HT-29 (cell line): Measurements from ENCODE around the gene ZC3H14. TPM values are rescaled to one million over a fixed set of nuclear protein-coding genes. Genes with fewer than 3 reads are reported as not detected.
"Not testable (repeated sequence)": the region's sequence is repeated elsewhere in the genome, so short reads cannot be mapped to it uniquely, and the experiment has no call there.

Experiments used
- DNase-seq: peaks from one replicate; pipeline ENCODE4 v3.0.0-alpha.2; 2015; ENCODE audit warnings: low spot score
- total RNA-seq: library from RNA; depleted of rRNA; stranded (reverse); fragments of >200 nt; shearing (Covaris generic); gene quantifications from 2 replicates; pipeline ENCODE4 v1.2.3, GENCODE V29; 2014; rRNA removed

The ZC3H14 gene, protein sequence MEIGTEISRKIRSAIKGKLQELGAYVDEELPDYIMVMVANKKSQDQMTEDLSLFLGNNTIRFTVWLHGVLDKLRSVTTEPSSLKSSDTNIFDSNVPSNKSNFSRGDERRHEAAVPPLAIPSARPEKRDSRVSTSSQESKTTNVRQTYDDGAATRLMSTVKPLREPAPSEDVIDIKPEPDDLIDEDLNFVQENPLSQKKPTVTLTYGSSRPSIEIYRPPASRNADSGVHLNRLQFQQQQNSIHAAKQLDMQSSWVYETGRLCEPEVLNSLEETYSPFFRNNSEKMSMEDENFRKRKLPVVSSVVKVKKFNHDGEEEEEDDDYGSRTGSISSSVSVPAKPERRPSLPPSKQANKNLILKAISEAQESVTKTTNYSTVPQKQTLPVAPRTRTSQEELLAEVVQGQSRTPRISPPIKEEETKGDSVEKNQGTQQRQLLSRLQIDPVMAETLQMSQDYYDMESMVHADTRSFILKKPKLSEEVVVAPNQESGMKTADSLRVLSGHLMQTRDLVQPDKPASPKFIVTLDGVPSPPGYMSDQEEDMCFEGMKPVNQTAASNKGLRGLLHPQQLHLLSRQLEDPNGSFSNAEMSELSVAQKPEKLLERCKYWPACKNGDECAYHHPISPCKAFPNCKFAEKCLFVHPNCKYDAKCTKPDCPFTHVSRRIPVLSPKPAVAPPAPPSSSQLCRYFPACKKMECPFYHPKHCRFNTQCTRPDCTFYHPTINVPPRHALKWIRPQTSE
- total RNA-seq: 17.3 and 18.2 TPM in 2 replicates

DNA sequence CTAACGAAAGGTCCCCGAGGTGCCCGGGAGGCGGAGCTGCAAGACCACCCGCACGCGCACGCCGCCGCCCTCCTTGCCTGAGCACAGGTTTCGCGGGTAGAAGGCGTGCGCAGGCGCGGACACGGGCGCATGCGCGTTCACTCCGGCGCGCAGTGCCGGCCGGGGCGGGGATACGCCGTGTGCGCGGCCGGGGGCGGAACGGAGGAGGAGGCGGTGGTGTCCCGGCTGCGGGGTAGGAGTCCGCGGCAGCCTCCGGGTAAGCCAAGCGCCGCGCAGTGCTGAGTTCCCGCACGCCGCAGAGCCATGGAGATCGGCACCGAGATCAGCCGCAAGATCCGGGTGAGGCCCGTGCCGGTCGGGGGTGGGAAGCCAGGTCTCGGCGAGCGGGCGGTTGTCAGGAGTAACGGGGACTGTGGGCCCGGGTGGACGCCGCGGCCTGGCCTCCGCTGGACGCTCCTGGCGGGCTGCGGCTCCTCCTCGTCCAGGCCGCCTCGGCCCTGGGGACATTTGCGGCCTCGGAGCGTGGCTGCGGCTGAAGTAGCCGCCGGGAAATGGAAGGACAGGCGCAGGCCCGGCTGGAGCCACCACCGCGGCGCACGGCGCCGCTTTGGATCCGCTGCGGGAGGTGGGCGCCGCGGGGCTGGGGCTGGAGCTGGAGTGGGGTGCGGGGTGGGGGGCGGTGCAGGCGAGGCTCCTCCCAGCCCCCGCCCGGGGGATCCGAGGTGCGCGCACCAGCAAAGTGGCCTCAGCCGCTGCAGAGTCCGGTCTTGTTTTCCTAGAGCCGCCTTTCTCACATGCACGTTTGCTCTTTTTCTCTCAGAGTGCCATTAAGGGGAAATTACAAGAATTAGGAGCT is at the start of gene ZC3H14:
Gene ZC3H14 (plus strand): TSS at position 207 of the 856 bp plus-strand sequence. CDS start 97 bp downstream, at position 304.
- DNase-seq: peak; percentile 76

DNA sequence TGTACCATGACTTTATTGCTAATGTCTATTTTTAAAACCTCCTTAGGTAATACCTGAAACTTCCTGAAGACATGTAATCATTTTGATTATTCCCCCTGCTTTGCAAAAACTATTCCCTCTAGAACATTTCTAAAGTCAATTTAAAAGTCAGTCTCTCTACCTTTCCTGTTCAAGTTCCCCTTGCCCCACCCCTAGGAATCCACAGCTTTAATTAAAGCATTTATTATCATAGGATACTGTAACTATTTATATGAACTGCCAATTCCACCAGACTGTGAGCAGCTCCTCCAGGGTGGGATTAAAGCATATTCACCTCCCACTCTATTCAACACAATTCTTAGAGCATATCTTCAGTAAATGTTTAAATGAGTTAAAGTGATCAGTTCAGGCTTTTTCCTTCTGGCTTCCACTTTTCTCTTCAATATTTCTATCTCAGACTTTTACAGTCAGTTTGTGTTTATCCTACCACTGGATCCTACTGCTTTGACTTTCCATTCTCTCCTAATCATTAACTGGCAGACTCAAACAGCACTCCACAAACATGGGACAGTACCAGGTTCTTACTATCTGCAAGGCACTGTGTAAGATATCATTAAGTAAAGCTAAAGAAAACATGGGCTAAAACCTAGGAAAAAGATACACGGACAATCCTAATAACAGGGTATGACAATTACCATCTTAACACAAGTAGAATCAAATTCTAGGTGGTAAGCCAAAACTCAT is 47.2 kb upstream of the ZC3H14 start:
- DNase-seq: no peak

DNA sequence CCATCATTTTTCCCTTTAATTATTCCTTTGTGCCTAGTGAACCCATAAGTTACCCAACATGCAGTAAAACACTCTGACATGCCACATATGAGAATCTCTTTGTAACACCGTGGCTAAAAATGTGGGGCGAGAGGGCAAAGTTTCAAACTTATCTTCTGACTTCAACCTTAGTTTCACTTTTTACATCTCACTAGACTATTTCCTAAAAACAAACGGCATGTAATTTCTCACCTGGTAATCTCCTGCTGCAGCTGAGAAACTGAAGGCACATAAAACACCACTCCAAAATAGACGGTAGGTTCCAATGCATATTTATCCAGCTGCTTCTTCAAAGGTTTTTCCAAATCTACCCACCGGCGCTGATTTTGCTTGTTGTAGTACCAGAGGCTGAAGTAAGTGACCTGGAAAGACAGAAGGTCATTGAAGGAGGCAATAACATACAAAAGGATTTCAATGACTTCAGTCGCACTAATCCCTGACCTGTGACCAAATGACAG is 45.9 kb upstream of the ZC3H14 start:
- DNase-seq: no peak

DNA sequence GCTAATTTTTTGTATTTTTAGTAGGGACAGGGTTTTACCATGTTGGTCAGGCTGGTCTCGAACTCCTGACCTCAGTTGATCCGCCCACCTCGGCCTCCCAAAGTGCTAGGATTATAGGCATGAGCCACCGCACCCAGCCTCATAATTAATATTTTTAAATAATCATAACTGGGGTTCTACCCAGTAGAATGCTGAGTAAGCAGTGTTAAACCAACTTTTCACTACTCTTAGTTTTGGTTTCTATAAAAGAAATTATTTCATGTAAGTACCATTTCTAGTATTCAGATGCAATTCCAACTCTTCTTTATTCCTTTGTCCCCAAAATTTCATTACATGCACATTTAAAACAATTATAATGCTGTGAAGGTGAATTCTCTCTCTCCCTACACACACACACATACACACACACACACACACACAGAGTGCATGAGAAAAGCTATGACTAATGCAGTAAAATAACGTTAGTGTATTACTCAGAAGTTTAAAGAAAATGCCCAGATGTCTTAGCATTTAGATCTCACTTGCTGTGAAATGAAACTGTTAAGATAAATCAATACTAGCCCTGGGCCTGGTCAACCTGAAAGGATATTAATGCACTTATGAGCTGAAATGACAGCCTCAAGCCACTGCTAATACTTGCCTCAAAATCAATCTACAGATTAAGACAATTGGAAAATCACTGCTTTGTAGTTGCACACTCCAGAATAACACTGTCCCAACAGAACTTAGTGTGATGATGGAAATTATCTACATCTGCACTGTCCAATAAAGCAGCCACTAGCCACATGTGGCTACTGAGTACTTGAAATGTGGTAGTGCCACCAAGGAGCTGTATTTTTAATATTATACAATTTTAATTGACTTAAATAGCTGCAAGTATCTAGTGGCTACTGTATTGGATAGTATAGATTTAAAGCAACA is 44.0 kb upstream of the ZC3H14 start:
- DNase-seq: no peak

DNA sequence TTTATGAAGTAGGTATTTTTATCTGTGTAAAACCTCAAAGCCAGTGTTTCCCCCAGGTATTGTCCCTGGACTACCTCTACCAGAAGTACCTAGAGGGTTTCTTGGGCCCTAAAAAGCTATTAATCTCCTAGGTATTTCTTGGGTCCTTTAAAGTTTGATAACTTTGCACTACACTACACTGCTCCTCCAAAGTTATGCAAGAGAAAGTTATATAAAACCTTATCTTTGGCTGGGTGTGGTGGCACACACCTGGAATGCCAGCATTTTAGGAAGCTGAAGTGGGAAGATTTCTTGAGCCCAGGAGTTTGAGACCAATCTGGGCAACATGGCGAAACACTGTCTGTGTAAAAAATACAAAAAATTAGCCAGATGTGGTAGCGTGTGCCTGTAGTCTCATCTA is 42.9 kb upstream of the ZC3H14 start:
- no peak for DNase-seq

DNA sequence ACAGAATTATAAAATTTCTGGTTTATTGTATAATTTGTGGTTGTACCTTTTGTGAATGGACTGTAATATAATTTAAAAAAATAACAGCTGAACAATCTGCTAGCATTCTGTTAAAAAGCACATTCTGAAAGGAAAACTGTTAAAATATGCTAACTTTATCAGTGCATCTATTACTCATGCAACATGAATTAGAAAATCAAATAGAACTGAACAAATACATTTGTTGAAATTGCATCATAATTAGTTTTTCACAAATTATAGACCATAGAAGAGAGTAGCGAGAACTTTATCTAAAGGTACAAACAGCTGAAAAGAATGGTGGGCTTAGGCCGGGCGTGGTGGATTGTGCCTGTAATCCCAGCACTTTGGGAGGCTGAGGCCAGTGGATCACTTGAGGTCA is 41.0 kb upstream of the ZC3H14 start:
- no peak for DNase-seq

DNA sequence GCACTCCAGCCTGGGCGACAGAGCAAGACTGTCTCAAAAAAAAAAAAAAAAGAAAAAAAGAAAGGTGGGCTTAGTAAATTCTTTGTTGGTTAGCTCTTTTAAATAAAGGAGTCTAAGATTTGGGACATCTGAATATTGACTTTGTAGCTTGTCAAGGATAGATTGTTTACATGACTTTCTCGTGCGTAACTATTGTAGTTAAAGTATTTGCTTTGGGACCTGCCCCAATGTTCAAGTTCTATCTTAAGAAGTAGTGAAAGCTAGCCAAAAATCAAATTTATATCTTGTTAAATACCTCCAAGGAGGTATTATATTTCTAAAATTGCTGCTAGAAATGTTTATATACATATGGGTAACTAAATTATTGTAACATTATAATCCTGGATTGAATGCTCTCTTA is 40.4 kb upstream of the ZC3H14 start:
- no peak for DNase-seq

DNA sequence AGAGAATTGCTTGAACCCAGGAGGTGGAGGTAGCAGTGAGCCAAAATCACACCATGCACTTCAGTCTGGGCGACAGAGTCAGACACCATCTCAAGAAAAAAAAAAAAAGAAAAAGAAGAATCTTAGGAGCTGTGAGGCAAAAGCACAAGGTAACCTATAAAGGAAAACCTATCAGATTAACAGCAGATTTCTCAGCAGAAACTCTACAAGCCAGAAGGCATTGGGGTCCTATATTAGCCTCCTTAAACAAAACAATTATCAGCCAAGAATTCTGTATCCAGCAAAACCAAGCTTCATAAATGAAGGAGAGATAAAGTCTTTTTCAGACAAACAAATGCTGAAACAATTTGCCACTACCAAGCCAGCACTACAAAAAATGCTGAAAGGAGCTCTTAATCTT is 32.9 kb upstream of the ZC3H14 start:
- not testable (repeated sequence) for DNase-seq

DNA sequence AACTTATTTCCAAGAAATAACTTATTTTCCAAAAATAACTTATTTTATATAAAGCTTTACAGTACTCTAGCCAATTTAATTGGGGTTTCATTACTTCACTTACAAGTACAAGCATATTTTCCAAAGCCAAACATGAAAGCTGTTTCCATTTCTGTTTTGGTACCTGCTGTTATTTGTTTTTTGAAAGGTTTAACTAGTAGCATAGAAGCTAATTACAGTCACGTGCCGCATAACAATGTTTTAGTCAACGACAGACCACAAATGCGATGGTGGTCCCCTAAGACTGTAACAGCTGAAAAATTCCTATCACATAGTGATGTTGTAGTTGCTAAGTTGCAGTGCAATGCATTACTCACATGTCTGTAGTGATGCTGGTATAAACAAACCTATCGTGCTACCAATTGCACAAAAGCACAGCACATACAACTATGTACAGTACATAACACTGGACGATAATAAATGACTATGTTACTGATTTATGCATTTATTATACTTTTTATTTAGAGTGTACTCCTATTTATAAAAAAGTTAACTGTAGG is 29.7 kb upstream of the ZC3H14 start:
- DNase-seq: no peak

DNA sequence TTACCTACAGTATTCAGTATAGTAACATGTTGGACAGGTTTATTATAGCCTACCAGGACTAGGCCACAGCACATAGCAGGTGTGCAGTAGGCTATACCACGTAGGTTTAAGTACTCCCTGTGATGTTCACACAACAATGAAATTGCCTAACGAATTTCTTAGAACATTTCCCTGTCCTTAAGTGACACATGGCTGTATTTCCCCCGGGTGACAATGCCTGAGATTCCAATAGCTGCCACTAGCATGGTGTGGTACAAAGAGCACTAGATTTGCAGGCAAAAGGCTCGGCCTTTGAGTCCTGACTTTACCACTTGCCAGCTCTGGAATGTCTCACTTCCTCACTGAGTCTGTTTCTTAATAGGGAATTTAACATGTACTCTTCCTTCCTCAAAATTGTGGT is 27.7 kb upstream of the ZC3H14 start:
- DNase-seq: peak; percentile 31

DNA sequence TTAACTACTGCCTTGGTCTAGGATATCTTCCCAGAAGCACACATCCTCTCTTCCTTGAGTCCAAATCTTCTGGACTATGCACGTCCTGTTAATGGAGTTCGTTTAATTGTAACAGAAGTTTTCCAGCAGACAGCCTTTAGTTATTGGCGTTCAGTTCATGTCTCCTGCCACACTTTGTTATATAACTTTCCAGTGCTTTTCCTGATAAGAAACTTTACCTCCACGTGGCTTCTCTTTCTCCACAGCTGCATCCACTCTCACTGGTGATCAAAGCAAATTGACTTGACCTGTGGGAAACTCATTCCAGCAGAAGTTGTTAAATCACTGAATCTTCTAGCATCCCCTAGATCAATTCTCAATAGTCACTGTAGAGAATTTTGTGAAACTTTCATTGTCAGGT is 27.0 kb upstream of the ZC3H14 start:
- DNase-seq: no peak

DNA sequence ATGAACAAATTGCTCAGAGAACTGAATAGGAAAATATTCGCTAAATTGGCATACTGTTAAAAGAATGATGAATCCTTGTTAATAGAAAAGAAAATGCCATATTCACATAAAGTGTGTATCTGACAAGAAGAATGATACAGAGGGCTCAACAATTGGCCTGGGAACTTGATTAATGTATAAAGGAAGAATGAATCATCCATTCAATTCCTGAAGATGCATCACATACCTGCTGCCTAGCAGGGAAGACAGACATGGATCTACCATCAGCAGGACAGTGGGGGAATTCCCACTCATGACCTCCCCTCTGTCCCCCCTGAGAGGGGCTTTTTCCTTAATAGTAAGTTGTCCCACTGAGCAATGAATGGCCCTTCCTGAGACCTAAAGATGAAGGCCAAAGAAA is 21.5 kb upstream of the ZC3H14 start:
- DNase-seq: no peak

DNA sequence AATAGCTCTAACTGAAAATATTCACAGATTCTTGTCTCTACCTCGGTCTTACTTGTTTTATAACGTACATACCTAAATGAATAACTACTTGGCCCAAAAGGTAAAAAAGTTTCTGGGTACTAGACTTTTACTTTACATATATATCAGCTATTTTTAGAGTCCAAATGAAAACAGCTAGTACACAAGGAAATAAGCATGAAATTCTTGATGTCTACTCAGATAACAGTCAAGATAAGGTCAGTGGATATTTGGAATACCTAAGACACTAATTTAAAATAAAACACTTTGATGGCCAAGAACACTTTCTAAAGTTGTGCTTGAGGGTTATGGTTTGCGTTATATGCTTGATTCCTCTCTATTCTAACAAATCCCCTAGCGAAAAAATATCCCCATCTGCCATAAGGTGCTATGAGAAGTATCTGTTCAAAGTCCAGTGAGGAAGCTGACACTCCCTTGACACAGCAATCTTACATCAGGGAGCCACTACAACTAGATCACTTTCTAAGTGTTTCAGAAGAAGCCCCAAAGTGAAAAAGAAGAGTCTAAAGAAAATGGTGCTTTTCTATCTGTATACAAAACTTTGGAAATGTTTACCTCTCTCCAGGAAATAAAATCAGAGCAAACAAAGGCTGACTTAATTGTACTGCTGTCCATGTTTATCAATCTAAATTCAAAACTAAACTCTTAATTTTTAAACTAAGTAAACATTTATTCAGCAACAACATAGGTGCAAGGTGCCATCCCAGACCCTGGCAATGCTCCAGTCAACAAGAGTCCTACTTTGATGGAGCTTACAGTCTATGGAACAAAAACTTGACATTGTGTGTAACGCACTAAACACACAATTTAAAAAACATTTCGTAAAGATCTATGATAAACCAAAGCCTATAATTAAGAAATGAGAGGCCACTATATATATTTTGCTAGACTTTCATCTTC is 19.7 kb upstream of the ZC3H14 start:
- DNase-seq: peak; percentile 23

DNA sequence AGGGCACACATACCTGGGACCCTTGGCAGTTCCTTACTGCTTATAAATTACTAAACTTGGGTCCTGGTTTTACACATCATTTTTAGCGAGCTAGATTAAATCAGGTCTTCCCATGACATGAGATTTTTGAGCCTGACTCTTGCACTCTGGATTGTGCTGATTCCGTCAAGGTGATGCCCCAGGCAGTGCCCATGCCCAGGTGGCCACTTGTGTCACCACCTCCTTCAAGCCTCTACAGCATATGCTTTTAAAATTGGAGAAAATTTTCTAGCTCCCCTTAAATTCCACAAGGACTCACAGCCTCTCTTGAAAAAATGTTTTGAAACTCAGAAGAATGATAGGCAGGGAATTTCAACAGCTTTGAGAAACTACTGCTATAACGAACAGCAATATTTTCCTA is 17.6 kb upstream of the ZC3H14 start:
- no peak for DNase-seq

DNA sequence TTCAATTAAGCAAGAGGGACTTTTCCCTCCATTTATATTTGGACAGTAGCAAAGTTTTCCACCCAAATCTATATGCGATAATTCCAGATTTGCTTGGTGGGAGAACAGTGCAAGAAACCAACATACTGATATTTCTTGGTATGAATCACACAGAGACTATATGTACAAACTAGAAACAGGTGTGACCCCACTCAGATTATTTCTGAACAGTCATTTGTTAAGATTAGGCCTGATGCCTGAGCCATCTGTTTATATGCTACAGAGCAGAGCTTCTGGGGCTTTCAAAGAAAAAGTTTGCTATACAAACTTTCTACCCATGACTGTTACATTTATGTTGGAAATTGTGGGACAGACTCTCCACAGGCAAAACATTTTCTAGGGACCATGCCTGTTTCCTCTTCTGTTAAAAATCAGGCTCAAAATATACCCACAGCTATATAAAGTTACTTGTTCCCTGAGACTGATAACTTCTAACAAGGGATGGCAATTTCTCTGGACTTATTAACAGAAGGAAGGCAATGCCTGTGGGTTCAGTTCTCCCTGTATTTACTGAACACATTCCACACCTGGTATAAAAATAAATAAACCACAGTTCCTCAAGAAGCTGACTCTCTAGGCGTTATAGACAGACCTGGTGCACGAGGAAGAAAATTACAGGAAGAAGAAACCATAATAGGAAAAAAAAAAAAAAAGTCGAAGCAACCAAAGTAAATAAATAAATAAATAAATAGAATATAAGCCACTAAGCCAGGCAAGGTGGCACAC is 16.0 kb upstream of the ZC3H14 start:
- DNase-seq: no peak

DNA sequence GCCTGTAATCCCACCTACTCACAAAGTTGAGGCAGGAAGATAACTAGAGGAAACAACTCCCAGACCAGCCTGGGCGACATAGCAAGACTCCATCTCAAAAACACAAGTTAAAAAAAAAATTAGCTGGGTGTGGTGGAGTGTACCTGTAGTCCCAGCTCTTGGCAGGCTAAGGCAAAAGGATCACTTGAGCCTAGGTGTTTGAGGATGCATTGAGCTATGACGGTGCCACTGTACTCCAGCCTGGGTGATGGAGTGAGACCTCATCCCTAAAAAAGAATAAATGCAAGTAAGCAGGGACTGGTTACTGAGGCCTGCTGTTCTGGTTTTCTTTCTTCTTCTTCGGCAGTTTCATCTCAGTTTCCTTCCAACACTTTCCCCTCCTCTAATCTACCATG is 15.5 kb upstream of the ZC3H14 start:
- no peak for DNase-seq

DNA sequence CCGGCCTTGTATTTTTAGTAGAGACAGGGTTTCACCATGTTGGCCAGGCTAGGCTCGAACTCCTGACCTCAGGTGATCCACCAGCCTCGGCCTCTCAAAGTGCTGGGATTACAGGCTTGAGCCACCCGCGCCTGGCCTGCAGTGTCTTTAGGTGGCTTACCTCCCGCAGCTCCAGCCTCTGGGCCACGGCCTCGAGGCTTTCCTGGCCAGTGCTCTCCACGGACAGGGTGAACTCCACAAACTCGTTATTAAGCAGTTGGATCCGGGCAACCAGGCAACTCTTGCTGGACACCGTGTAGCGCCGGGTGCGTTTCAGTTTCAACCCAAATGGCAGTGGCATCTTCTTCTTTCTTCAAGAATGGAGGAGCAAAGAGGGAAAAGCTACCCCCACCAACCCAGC is 12.8 kb upstream of the ZC3H14 start:
- no peak for DNase-seq
